HG02981 (cell line): ENCODE results near the gene SPSB1.

ENCODE experiments used
- ATAC-seq: cut with Tn5 transposase; IDR thresholded peaks from one replicate; pipeline ENCODE4 v1.9.1; 2021; ENCODE audit warnings: mild to moderate bottlenecking, moderate library complexity; ENCODE audit not compliant: unreplicated experiment

SPSB1 gene

GRCh38 chr1:9340864-9341263, 48.2 kb downstream of the SPSB1 start:
- ATAC-seq: no peak

- no peak for ATAC-seq
Observed at GRCh38 chr1:9341301-9341845, 48.7 kb downstream of the SPSB1 start.

- ATAC-seq: no peak
Observed at GRCh38 chr1:9343269-9343668, 50.6 kb downstream of the SPSB1 start.

GRCh38 chr1:9344426-9345200, 51.9 kb downstream of the SPSB1 start:
- no peak for ATAC-seq

- no peak for ATAC-seq
Observed at GRCh38 chr1:9345471-9345870, 52.8 kb downstream of the SPSB1 start.

GRCh38 chr1:9345922-9346321, 53.2 kb downstream of the SPSB1 start:
- no peak for ATAC-seq

- ATAC-seq: no peak
Observed at GRCh38 chr1:9346566-9346965, 53.9 kb downstream of the SPSB1 start.

GRCh38 chr1:9347095-9347850, 54.6 kb downstream of the SPSB1 start:
- ATAC-seq: no peak

- ATAC-seq: no peak
Observed at GRCh38 chr1:9349331-9349851, 56.7 kb downstream of the SPSB1 start.

GRCh38 chr1:9350013-9350908, 57.6 kb downstream of the SPSB1 start:
- ATAC-seq: no peak

- ATAC-seq: no peak
Observed at GRCh38 chr1:9350960-9351359, 58.3 kb downstream of the SPSB1 start.

- ATAC-seq: no peak
Observed at GRCh38 chr1:9351654-9352271, 59.1 kb downstream of the SPSB1 start.

GRCh38 chr1:9352377-9353134, 59.9 kb downstream of the SPSB1 start:
- no peak for ATAC-seq

- ATAC-seq: no peak
Observed at GRCh38 chr1:9355503-9355902, 62.8 kb downstream of the SPSB1 start.

GRCh38 chr1:9356021-9356420, 63.3 kb downstream of the SPSB1 start:
- no peak for ATAC-seq

- no peak for ATAC-seq
Observed at GRCh38 chr1:9356829-9357466, 64.3 kb downstream of the SPSB1 start.

GRCh38 chr1:9357958-9358357, 65.3 kb downstream of the SPSB1 start:
- ATAC-seq: no peak

- ATAC-seq: no peak
Observed at GRCh38 chr1:9360371-9361064, 67.8 kb downstream of the SPSB1 start.
